ENCODE measurements around the gene GNB1. TPM values are rescaled to one million over a fixed set of nuclear protein-coding genes. Genes with fewer than 3 reads are reported as not detected.

The GNB1 gene
- total RNA-seq, 2 donors from 2014 or later = 69.9 to 91.6 TPM

DNA sequence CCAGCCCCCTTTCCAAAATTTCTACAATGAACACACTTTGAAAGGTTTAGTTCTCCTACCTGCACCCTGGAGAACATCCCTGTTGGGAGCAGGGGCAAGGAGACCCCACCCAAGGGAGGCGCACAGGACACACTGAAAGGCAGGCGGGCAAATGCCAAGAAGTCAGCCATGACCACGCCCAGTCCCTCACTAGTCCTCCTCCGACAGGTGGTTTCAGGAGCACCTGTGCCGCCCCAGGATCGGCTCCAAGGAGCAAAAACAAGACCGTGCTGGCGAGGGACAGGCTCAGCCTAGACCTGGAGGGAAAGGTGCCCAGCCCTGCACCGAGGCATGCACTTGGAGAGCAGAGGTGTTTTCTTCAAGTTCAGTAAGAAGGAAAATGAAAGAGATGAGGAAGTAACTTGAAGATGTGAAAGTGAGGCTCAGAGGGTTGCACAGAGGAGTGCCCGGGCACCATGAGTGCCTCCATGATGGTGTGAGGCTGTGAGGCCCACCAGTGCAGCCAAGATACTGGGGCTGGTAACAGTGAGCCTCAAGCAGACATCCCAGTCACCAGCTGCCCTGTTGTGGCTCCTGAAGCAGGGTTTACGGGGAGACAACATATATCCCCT lies 93.1 kb downstream of the GNB1 start:
- Histone ChIP-seq H3K36me3 (peaks cover 50% of the 10 kb centered on the region), H3K4me3 (no peak overlapping the region), H3K9me3 (no peaks in the 10 kb centered on the region), H3K4me1 (no peaks in the 10 kb centered on the region), H3K27ac (no peak overlapping the region), H3K27me3 (no peaks in the 10 kb centered on the region)
- TF ChIP-seq, protein P1, sequence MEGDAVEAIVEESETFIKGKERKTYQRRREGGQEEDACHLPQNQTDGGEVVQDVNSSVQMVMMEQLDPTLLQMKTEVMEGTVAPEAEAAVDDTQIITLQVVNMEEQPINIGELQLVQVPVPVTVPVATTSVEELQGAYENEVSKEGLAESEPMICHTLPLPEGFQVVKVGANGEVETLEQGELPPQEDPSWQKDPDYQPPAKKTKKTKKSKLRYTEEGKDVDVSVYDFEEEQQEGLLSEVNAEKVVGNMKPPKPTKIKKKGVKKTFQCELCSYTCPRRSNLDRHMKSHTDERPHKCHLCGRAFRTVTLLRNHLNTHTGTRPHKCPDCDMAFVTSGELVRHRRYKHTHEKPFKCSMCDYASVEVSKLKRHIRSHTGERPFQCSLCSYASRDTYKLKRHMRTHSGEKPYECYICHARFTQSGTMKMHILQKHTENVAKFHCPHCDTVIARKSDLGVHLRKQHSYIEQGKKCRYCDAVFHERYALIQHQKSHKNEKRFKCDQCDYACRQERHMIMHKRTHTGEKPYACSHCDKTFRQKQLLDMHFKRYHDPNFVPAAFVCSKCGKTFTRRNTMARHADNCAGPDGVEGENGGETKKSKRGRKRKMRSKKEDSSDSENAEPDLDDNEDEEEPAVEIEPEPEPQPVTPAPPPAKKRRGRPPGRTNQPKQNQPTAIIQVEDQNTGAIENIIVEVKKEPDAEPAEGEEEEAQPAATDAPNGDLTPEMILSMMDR (IDR thresholded peaks at IDR 0.05) = no peak
- DNase-seq (ENCODE audit: low spot score) = no peak

DNA sequence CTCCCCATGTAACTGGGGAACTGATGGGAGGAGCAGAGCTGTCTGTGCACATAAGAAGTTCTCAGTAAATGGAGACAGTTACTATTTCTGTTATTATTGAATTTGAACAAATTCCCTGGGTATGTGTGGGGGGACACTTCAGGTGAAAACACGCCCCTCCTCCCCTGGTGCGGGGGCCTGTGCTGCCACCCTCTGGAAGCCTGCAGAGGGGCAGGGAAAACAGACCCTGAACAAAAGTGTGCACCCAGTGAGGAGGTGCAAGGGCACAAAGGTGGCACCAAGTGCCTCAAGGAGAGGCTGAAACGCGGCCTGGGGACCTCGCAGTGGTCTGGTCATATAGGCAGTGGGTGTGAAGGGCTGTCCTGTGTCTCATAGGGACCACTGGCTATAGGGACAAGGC lies 94.4 kb downstream of the GNB1 start:
- DNase-seq (ENCODE audit: low spot score) = no peak
- Histone ChIP-seq H3K27me3 (no peaks in the 10 kb centered on the region), H3K27ac (no peak overlapping the region), H3K4me1 (no peaks in the 10 kb centered on the region), H3K9me3 (no peaks in the 10 kb centered on the region), H3K4me3 (no peak overlapping the region), H3K36me3 (peaks cover 55% of the 10 kb centered on the region)
- TF ChIP-seq, protein P1 (IDR thresholded peaks at IDR 0.05) = peak in 1 of 2 donors; percentile 40

DNA sequence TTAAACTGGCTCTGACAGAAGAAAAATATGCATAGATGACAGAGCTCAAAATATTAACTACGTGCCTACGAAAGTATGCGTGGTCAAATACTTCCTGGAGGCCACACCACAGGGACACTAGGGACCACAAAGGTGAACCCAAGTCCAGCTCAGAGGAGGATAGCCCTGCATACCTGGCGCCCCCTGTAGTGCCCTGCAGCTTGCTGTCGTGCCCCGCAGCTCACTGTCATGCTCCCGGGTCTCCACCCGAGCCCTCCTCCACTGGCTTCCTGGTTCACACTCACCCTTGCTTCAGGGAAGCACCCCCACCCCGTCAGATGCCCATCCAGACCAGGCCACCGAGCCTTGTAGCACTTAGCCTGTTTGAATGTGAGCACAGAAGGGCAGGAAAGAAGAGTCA lies 95.9 kb downstream of the GNB1 start:
- Histone ChIP-seq H3K4me3 (no peak overlapping the region), H3K9me3 (no peaks in the 10 kb centered on the region), H3K27me3 (no peaks in the 10 kb centered on the region), H3K4me1 (no peaks in the 10 kb centered on the region), H3K36me3 (peaks cover 70% of the 10 kb centered on the region), H3K27ac (no peak overlapping the region)
- no peak for DNase-seq (ENCODE audit: low spot score)
- TF ChIP-seq, protein P1 (IDR thresholded peaks at IDR 0.05) = no peak

DNA sequence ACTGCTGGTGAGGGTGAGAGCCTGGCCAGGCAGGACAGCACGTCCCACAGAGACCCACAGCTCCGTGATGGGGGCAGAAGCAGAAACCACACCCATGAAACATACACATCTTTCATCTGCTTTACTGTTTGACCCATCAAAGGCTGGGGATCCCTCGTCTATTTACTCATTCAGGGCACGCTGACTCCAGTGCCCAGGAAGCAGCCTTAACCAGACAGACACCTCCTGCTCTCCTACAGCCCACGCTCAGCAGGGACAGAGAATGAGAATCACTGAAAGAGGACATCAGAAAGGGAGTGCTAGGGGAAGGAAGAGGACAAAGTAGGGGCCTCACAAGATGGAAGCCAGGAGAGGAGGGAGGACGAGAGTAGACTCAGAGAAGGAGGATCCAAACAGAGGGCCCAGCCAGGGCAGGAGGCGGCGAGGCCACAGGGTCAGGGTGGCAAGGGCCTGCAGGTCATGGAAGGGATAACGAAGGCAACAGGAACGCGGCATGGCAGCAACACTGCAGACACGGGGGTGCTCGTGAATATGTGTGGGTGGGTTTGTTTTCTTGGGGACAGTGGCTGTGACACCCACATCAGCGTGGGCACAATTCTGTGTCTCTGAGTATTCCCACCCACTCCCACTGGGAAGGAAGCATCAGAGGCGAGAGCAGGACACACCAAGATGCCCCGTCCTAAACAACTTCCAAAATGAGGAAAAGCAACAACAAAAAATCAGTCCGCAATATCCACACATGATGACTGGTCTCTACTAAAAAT lies 97.2 kb downstream of the GNB1 start:
- DNase-seq (ENCODE audit: low spot score) = no peak
- Histone ChIP-seq H3K36me3 (peaks cover 83% of the 10 kb centered on the region), H3K4me3 (no peak overlapping the region), H3K9me3 (no peaks in the 10 kb centered on the region), H3K27ac (no peak overlapping the region), H3K27me3 (no peaks in the 10 kb centered on the region), H3K4me1 (peaks cover 0 to 4% of the 10 kb centered on the region in 2 donors)
- TF ChIP-seq, protein P1 (IDR thresholded peaks at IDR 0.05) = no peak

DNA sequence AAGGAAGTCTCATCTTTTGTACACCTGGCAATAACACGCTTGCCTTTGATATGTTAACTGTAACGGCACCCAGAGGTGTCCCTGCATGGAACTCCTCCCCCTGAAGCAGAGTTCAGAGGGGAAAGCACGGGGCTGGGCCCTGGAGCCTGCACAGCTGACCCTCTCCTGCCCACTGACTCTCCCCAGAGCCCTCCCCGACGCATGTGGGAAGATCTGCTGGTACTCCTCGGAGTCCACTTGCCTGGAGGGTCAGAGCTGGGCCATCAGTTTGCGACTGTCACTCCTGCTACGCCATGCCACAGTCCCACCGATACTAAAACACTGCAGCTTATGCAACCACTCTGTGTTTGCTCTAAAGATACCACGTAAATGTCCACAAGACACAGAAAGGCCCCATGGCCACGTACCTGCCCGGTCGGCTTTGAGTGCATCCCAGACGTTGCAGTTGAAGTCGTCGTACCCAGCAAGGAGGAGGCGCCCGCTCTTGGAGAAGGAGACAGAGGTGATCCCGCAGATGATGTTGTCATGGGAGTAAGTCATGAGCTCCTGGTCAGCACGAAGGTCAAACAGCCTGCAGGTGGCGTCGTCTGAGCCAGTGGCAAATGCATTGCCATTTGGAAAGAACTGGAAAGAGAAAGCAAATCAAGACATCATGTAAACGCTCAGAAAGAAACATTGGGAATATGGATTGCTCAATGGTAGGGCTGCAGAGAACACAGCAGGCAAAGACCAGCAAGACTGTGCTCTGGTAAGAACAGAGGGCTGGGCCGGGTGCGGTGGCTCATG lies 102.0 kb downstream of the GNB1 start:
- Histone ChIP-seq H3K4me1 (peaks cover 0 to 15% of the 10 kb centered on the region in 2 donors), H3K4me3 (no peak overlapping the region), H3K9me3 (no peaks in the 10 kb centered on the region), H3K27ac (peak overlapping the region in 1 of 2 donors; percentile 40), H3K27me3 (no peaks in the 10 kb centered on the region), H3K36me3 (peaks cover 88% of the 10 kb centered on the region)
- TF ChIP-seq, protein P1 (IDR thresholded peaks at IDR 0.05) = peak in 1 of 2 donors; percentile 27
- no peak for DNase-seq (ENCODE audit: low spot score)
